Neutrophil (primary cell): Measurements from ENCODE around the gene ZBTB48.

ENCODE experiments used
- H3K27ac ChIP-seq: fragments of 200-600 bp; sonication (generic); 2 replicates; pipeline ENCODE4 v1.5.1; 2016; ENCODE audit warnings: mild to moderate bottlenecking, moderate library complexity
- H3K27me3 ChIP-seq: fragments of 200-600 bp; sonication (generic); 2 replicates; pipeline ENCODE4 v1.6.0; 2016; ENCODE audit warnings: mild to moderate bottlenecking
- H3K36me3 ChIP-seq: fragments of 200-600 bp; sonication (generic); 2 replicates; pipeline ENCODE4 v1.5.1; 2017
- H3K4me1 ChIP-seq, 2 experiments: fragments of 200-600 bp in 1 of 2; sonication (generic) in 1 of 2; 1 replicate in 1 of 2; 2 replicates in 1 of 2; pipeline versions ENCODE4 v1.5.1 to v1.6.1; 2013 to 2016; ENCODE audit warnings: low read depth in 1 of 2, low read length in 1 of 2, mild to moderate bottlenecking in 1 of 2, moderate library complexity in 1 of 2; ENCODE audit not compliant: control insufficient read depth in 1 of 2, insufficient read depth in 1 of 2
- H3K4me3 ChIP-seq, 2 experiments: fragments of 200-600 bp in 1 of 2; sonication (generic) in 1 of 2; 1 replicate in 1 of 2; 2 replicates in 1 of 2; pipeline ENCODE4 v1.5.1; 2013 to 2016; ENCODE audit warnings: low read depth in 1 of 2, low read length in 1 of 2, mild to moderate bottlenecking in 1 of 2, moderate library complexity in 1 of 2
- H3K9me3 ChIP-seq: fragments of 200-600 bp; sonication (generic); 2 replicates; pipeline ENCODE4 v1.5.1; 2016
- TF ChIP-seq, protein P1 (sequence below): fragments of 200-600 bp; sonication (generic); IDR thresholded peaks from 2 replicates; pipeline ENCODE4 v1.5.1; 2016; ENCODE audit warnings: antibody characterized with exemption

The ZBTB48 gene

DNA sequence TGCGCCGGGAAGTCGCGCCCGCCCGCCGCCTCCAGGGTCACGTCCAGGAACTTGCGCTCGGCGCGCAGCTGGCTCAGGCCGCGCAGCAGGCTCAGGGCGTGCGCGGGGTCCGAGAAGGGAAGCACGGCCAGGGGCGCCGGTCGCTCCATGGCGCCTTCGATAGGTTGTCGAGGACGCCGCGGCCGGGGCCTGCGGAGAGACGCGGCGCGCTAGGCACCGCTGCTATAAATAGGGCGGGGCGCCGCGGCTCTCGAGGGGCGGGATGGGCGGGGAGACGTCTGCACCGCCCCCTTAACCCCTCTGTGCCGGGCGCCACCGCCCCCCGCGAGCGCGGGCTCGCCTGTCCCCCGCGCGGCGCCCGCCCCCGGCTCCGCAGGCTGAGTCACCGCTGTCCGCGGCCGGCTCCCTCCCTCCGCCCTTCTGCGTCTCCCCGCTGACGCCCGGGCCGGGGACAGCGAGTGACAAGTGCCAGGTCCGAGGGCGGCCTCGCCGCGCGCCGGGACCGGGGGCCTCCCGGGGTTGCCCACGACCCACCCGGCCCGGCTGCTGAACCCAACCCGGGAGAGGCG is 23.0 kb downstream of the ZBTB48 start, which contains the start of gene KLHL21:
TSS of gene KLHL21 (minus strand) at position 201 of the 569 bp plus-strand sequence. CDS start at position 149, 52 bp downstream.
- Histone ChIP-seq H3K36me3 (peaks cover 15% of the 10 kb centered on the region), H3K4me1 (peaks cover 28 to 50% of the 10 kb centered on the region in 2 experiments), H3K9me3 (no peaks in the 10 kb centered on the region), H3K27ac (peak within 1 kb of the TSS; percentile 94), H3K27me3 (no peaks in the 10 kb centered on the region), H3K4me3 (peak within 1 kb of the TSS; percentile 98 to 100)
- TF ChIP-seq, protein P1, sequence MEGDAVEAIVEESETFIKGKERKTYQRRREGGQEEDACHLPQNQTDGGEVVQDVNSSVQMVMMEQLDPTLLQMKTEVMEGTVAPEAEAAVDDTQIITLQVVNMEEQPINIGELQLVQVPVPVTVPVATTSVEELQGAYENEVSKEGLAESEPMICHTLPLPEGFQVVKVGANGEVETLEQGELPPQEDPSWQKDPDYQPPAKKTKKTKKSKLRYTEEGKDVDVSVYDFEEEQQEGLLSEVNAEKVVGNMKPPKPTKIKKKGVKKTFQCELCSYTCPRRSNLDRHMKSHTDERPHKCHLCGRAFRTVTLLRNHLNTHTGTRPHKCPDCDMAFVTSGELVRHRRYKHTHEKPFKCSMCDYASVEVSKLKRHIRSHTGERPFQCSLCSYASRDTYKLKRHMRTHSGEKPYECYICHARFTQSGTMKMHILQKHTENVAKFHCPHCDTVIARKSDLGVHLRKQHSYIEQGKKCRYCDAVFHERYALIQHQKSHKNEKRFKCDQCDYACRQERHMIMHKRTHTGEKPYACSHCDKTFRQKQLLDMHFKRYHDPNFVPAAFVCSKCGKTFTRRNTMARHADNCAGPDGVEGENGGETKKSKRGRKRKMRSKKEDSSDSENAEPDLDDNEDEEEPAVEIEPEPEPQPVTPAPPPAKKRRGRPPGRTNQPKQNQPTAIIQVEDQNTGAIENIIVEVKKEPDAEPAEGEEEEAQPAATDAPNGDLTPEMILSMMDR: peak; percentile 29

DNA sequence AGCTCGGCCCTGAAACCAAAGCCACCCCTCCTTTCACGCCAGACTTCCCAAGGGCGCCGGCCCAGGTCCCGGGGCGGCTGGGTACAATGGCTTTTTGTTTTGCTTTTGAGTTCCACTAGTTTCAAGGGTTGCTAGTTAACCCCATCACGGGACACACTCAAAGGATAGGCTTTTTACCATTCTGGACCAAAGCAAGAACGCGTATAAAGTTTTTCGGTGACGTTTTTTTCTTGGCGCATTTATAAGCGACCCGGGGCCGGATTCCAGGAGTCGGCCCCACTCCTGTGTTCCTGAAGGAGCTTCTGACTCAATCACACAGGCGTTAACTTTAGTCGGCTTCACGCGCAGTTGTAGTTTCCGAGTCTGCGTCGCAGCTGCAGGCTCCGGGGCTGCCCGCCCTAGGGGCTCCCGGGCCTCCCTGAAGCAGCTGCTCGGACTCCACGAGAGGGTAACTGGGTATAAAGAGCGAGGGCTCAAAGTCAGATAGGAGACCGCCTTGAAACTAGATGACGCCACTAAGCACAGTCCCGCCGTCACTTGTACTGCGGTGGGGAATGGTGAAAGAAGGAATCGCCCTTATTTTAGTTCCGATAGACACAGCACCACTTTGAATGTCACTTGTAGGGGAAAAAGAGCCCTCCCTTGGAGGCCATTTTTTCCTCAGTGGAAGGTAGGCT is 23.6 kb downstream of the ZBTB48 start:
- Histone ChIP-seq H3K9me3 (no peaks in the 10 kb centered on the region), H3K36me3 (peaks cover 9% of the 10 kb centered on the region)

DNA sequence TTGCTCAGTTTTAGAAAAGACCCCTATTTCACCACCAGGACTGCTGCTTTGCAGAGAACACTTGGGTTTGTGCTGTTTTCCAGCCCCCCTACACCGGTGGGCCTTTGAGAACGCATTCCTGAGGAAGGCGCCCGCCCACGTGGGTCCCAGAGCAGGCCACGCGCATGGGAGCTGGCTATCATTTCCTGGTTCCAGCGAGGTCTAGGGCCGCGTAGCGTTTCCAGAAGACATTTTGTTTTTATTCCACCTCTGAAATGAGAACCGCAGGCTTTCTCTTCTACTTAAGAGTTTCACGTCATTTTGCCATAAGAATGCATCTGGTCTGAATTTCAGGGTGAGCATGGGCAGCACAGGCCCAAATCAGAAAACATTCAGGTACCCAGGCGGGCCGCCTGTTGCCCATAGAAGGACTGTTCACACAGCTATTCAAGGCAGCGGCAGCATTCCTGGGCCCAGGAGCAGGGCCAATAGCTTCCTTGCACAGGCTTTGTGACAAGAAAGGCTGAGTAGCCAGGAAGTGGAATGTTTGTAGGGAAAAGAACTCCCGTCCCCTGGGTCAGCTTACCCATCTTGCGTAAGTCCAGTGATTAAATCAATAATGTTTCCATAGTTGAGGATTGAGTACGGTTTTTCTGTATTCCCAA is 24.2 kb downstream of the ZBTB48 start:
- peak overlapping the region; percentile 98 to 100 for H3K4me3 ChIP-seq
- H3K9me3 ChIP-seq: no peaks in the 10 kb centered on the region
- TF ChIP-seq, protein P1: no peak
- H3K27me3 ChIP-seq: no peaks in the 10 kb centered on the region
- H3K4me1 ChIP-seq: peaks cover 16 to 38% of the 10 kb centered on the region in 2 experiments
- H3K36me3 ChIP-seq: peaks cover 2% of the 10 kb centered on the region
- H3K27ac ChIP-seq: peak overlapping the region; percentile 94

More for the DNA sequence above, 23.6 kb downstream of the ZBTB48 start:
- TF ChIP-seq, protein P1: no peak
- peaks cover 21 to 44% of the 10 kb centered on the region in 2 experiments for H3K4me1 ChIP-seq
- no peaks in the 10 kb centered on the region for H3K27me3 ChIP-seq
- peak overlapping the region; percentile 94 for H3K27ac ChIP-seq
- peak overlapping the region; percentile 98 to 100 for H3K4me3 ChIP-seq

DNA sequence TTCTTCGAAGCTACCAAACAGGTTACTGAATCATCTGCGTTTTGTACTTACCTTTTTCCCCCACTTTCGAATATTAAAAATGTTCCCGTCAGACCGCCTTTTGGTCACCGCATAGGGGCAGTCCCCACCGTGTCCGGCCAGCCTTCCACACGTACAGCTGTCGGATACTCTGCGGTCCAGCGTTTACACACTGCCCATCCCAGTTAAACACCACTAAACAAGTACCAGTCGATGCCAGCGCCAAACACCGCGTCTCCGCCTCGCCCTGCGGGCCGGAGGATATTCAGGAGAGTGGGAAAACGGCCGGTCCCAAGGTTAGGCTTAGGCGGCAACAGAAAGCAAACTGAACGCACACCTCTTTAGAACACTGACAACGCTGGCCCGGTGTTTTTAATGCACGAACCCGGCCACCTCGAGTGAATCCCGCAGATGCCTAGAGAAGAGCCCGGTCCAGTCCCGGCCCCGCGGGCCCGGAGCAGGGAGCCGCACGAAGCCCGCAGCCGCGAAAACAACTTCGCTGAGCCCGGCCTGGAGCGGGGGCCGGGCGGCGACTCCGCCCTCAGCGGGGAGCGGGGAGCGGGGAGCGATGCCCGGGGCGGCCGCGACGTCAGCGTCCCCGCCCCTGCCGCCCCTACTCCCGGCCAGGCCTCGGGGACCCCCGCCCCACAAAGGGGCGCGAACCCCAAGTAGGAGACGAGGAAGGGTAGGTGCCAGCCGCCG is 33.0 kb downstream of the ZBTB48 start:
- H3K4me3 ChIP-seq: peak overlapping the region; percentile 78 to 97
- peaks cover 17 to 22% of the 10 kb centered on the region in 2 experiments for H3K4me1 ChIP-seq
- TF ChIP-seq, protein P1: no peak
- peaks cover 21% of the 10 kb centered on the region for H3K27me3 ChIP-seq
- no peaks in the 10 kb centered on the region for H3K36me3 ChIP-seq
- H3K9me3 ChIP-seq: no peaks in the 10 kb centered on the region
- peak overlapping the region; percentile 94 for H3K27ac ChIP-seq

DNA sequence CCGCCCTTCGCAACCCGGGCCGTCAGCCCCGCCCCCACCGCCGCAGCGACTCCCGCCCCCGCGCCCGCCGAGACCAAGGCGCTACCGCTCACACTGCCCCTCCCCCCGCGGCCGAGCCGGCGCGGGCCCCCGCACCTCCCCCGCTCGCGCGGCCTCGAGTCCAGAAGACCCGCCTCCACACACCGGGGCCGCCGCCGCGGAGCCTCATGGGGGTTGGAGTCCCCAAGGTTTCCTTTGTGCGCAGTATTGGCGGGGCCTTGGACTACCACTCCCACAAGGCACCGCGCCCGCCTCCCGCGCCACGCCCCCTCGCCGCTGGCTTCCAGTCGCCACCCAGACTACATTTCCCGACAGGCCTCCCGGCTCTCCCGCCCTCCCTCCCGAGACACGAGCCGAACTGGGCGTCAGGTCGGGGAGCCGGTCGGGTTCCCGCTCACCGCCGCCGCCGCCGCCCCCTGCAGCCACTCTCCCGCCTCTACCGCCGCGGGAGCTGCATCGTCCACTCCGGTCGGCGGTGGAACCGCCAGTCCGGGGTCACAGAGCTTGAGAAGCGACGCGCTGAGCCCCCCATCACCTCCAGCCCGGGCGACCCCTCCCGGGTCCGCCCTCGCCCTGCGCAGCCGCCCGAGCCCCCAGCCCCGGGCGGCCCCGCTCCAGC is 33.7 kb downstream of the ZBTB48 start, which contains the start of gene PHF13:
TSS of gene PHF13 (plus strand) at position 371 of the 658 bp plus-strand sequence. CDS start 336 bp downstream, outside the sequence.
- peak within 1 kb of the TSS; percentile 94 for H3K27ac ChIP-seq
- peaks cover 21% of the 10 kb centered on the region for H3K27me3 ChIP-seq
- TF ChIP-seq, protein P1: peak; percentile 33

More for the DNA sequence above, 33.7 kb downstream of the ZBTB48 start, which contains the start of gene PHF13:
- Histone ChIP-seq H3K36me3 (no peaks in the 10 kb centered on the region), H3K4me3 (peak within 1 kb of the TSS; percentile 78 to 97), H3K9me3 (no peaks in the 10 kb centered on the region), H3K4me1 (peaks cover 17 to 22% of the 10 kb centered on the region in 2 experiments)
